GM12801 (cell line): ENCODE measurements around the gene DCUN1D4.

Source experiments
- CTCF ChIP-seq: IDR thresholded peaks from one replicate; pipeline ENCODE4 v1.5.1; 2011; ENCODE audit warnings: control low read depth; ENCODE audit not compliant: insufficient read length; ENCODE audit errors: extremely low read depth

DCUN1D4 gene

DNA sequence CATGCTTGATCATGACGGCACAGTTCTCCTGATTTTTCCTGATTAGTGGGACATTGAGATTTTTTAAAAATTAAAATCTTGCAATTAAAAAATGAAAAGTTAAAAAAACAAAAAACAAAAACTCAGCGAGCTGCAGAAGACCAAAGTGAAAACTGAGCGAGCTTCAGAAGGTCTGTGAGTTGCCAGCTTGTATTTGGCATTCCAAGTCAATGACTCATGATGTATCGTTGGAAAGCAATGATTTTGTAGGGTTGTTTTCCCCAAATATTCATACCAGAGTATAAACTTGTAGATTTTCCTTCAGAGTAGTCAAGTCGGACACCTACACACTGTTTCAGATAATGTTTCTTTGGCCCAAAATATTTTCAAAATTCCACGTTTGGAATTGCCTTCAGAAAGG is 100.3 kb downstream of the DCUN1D4 start:
- TF ChIP-seq CTCF, result no peak

DNA sequence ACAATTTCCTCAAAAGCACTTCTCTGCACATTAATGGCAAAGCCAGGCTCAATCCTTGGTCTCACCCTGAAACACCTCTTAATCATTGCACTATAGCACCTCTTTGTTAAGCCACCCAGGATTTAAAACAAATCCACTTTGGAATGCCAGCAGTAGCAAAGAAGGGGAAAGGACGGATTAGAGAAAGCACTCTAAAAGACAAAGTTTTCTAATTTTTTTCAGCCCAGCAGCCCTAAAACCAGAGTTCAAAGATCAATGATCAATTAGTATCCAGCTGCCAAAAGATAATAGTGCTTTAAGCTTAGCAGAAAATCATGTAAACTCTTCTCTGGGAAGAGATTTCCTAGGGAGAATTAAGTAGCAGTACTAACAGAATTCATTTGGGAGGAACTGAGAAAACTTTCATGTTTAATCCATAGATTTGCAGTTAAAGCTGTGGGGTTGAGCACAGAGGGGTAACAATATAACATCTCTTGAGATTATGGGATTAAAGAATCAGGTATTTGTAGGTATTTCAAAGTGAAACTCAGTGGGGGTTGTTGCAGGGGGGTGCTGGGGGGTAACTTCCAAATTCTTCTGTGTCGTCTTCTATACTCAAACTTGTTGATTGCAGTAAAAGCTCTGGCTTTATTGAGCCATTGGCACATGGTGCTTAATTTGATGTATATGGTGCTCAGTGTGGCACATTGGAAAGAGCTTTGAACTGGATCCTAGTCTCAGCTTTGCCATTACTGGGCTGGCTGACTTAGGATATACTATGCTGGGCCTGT is 115.4 kb downstream of the DCUN1D4 start:
- no peak for TF ChIP-seq CTCF

- TF ChIP-seq CTCF, result no peak
Observed at GRCh38 chr4:51960486-51960885, 117.5 kb downstream of the DCUN1D4 start.

DNA sequence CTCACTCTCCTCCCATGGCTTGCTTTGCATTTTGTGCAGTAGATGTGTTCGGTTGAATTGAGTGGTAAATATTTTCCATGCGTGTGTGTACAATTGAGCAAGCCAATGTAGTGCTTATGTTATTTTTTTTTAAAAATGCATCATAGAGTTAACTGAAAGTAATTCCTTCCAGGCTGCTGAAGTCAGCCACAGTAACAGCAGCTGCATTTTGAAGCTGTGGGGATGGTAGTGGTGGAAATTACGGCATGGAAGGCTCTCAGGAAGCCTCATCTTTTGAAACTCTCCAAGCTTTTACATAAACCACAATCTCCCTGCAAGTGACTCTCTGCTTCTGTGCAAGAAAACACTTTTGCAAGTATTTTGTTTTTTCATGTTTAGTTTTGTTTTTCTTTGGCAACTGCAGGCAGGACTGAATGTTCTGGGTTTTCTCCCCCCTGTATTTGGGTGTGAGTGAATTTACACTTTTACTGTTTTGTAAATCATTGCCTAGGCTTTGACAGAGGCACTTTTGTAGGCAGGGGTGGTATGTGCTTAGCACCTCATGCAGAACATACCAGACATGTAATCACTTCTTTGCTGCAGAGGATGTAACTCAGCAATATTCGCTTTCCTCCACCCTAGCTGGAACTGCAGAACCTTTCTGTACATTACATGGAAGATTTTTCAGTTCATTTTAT is 121.0 kb downstream of the DCUN1D4 start:
- TF ChIP-seq CTCF, result no peak

- TF ChIP-seq CTCF, result no peak
Observed at GRCh38 chr4:51965862-51966261, 122.9 kb downstream of the DCUN1D4 start.
